Thoracic aorta (tissue), 2 donors: Measurements from ENCODE around the gene SRCIN1. TPM values are rescaled to one million over a fixed set of nuclear protein-coding genes. Genes with fewer than 3 reads are reported as not detected.

ENCODE experiments used
- ATAC-seq: fragments of 150-250 bp; one replicate; pipeline ENCODE4 v1.8.0; 2017; ENCODE audit warnings: low read depth; ENCODE audit not compliant: insufficient number of reproducible peaks, low FRiP score
- DNase-seq: peaks from one replicate; pipeline ENCODE4 v3.0.0-alpha.2; 2020; ENCODE audit warnings: low spot score
- H3K27ac ChIP-seq, 2 donors: fragments of 200-600 bp; sonication (generic); 1 replicate in 1 of 2; 2 replicates in 1 of 2; pipeline ENCODE4 v1.5.1; 2016; ENCODE audit warnings: mild to moderate bottlenecking in 2 of 2, moderate library complexity in 2 of 2
- H3K27me3 ChIP-seq: fragments of 200-600 bp; sonication (generic); replicated peaks from 2 replicates; pipeline ENCODE4 v1.6.0; 2016; ENCODE audit warnings: mild to moderate bottlenecking; ENCODE audit not compliant: insufficient read depth
- H3K36me3 ChIP-seq: fragments of 200-600 bp; sonication (generic); one replicate; pipeline ENCODE4 v1.5.1; 2016
- H3K4me1 ChIP-seq, 2 donors: fragments of 200-600 bp; sonication (generic); 1 replicate in 1 of 2; 2 replicates in 1 of 2; pipeline versions ENCODE4 v1.5.1 to v1.6.0; 2016; ENCODE audit warnings: low read depth in 2 of 2, mild to moderate bottlenecking in 1 of 2; ENCODE audit not compliant: control insufficient read depth in 1 of 2
- H3K4me3 ChIP-seq: fragments of 200-600 bp; sonication (generic); 2 replicates; pipeline ENCODE4 v1.5.1; 2016; ENCODE audit warnings: mild to moderate bottlenecking
- H3K9me3 ChIP-seq: fragments of 200-600 bp; sonication (generic); 2 replicates; pipeline ENCODE4 v1.5.1; 2016
- total RNA-seq, 2 donors: library from RNA; depleted of rRNA; stranded (reverse); fragments of >200 nt; gene quantifications; one replicate each; pipeline versions ENCODE4 v1.1.0 to v1.2.3, GENCODE V29; 2016
- TF ChIP-seq, protein P1 (sequence below): fragments of 200-600 bp; sonication (generic); IDR thresholded peaks from one replicate; pipeline ENCODE4 v1.5.1; 2019; ENCODE audit warnings: antibody characterized with exemption

Gene SRCIN1
- total RNA-seq, 2 donors from 2014 or later, result not detected

- no peak for ATAC-seq
- Histone ChIP-seq H3K36me3 (no peaks in the 10 kb centered on the region), H3K9me3 (no peaks in the 10 kb centered on the region), H3K4me1 (peaks cover 6 to 8% of the 10 kb centered on the region in 2 donors), H3K4me3 (no peak overlapping the region), H3K27me3 (peaks cover 4% of the 10 kb centered on the region), H3K27ac (no peak overlapping the region)
- DNase-seq, result no peak
- TF ChIP-seq, protein P1, sequence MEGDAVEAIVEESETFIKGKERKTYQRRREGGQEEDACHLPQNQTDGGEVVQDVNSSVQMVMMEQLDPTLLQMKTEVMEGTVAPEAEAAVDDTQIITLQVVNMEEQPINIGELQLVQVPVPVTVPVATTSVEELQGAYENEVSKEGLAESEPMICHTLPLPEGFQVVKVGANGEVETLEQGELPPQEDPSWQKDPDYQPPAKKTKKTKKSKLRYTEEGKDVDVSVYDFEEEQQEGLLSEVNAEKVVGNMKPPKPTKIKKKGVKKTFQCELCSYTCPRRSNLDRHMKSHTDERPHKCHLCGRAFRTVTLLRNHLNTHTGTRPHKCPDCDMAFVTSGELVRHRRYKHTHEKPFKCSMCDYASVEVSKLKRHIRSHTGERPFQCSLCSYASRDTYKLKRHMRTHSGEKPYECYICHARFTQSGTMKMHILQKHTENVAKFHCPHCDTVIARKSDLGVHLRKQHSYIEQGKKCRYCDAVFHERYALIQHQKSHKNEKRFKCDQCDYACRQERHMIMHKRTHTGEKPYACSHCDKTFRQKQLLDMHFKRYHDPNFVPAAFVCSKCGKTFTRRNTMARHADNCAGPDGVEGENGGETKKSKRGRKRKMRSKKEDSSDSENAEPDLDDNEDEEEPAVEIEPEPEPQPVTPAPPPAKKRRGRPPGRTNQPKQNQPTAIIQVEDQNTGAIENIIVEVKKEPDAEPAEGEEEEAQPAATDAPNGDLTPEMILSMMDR, result no peak
Measured at GRCh38 chr17:38601539-38602351, 4.0 kb downstream of the SRCIN1 start.

DNA sequence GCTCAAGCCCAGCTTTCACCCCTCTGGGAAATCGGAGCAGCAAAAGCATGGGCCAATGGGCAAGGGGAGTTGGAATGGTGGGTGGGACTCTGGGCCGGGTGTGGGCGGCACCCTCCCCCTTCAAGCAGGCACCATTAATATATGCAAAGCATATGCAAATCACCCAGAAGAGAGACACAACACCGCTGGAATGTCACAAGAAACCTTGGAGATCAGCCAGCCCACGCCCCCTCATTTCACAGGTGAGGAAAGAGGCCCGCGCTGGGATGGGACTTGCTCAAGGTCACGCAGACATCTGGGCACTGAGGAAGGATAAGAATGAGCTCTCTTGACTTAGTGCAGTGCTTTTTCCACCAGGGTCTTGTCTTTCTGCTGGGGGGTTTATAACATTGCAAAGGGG lies 4.8 kb downstream of the SRCIN1 start:
- Histone ChIP-seq H3K4me1 (no peaks in the 10 kb centered on the region), H3K36me3 (no peaks in the 10 kb centered on the region), H3K27me3 (no peaks in the 10 kb centered on the region), H3K27ac (no peak overlapping the region), H3K9me3 (no peaks in the 10 kb centered on the region), H3K4me3 (no peak overlapping the region)
- no peak for DNase-seq
- TF ChIP-seq, protein P1, result no peak
- no peak for ATAC-seq

GRCh38 chr17:38600416-38600815 lies 5.3 kb downstream of the SRCIN1 start:
- H3K9me3 ChIP-seq, result no peaks in the 10 kb centered on the region
- H3K27me3 ChIP-seq, result no peaks in the 10 kb centered on the region
- H3K36me3 ChIP-seq, result no peaks in the 10 kb centered on the region
- H3K27ac ChIP-seq, result no peak overlapping the region
- DNase-seq, result no peak
- ATAC-seq, result no peak
- H3K4me3 ChIP-seq, result no peak overlapping the region
- TF ChIP-seq, protein P1, result no peak
- H3K4me1 ChIP-seq, result no peaks in the 10 kb centered on the region

DNA sequence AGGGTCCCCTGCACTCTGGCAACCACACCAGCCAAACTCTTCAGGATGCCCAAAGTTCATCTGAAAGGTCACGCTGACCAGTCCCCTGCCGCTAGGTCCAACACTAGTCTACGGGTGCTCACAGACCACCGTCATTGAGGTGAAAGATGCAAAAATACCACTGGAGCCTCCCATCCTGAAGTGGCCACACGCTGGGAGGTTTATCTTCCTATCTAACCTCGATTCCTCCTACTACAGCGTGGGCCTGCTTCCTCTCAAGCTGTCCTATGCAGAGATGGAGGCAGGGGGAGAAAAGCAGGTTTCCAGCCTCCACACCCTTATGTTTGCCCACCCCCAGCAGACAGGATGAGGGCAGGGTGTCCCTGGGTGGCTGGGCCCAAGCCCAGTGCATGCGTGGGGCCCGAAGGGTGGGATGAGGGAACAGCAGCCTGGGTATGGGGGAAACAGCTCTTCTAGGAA lies 6.3 kb downstream of the SRCIN1 start:
- no peaks in the 10 kb centered on the region for H3K27me3 ChIP-seq
- DNase-seq (no peak), ATAC-seq (no peak)
- no peak overlapping the region for H3K27ac ChIP-seq
- no peaks in the 10 kb centered on the region for H3K4me1 ChIP-seq
- no peaks in the 10 kb centered on the region for H3K36me3 ChIP-seq
- no peaks in the 10 kb centered on the region for H3K9me3 ChIP-seq
- TF ChIP-seq, protein P1, result no peak
- H3K4me3 ChIP-seq, result no peak overlapping the region

DNA sequence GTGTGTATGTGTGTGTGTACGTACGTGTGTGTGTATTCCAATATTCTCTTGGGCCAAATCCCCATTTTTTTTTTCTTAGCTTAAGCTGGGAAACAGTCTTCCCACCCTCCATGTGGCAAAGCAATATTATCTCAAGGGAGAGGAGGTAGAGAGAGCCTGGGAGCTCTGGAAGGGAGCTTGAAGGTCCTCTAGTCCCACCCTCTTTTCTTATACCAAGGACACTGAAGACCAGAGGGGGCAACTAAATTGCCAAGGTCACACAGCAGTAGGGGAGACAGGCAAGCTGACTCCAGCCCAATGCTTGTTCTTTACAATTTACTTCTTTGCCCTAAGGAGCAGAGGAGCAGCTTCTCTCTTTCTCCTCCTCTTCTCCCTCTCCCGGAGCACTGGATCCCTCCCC lies 6.8 kb downstream of the SRCIN1 start:
- Histone ChIP-seq H3K4me1 (no peaks in the 10 kb centered on the region), H3K4me3 (no peak overlapping the region), H3K27me3 (no peaks in the 10 kb centered on the region), H3K36me3 (no peaks in the 10 kb centered on the region), H3K27ac (no peak overlapping the region), H3K9me3 (no peaks in the 10 kb centered on the region)
- TF ChIP-seq, protein P1, result no peak
- DNase-seq (no peak), ATAC-seq (no peak)
